Osteocyte (in vitro differentiated cells): ENCODE data around the gene PCSK2. TPM values are rescaled to one million over a fixed set of nuclear protein-coding genes. Genes with fewer than 3 reads are reported as not detected.
A peak's percentile ranks its signal among the peaks of the same experiment; 100 is the strongest.

Experiments used
- DNase-seq: peaks from one replicate; pipeline ENCODE4 v3.0.0; 2021; ENCODE audit warnings: mixed read lengths; ENCODE audit not compliant: unreplicated experiment; ENCODE audit errors: extremely low spot score
- H3K27ac Mint-ChIP-seq: one replicate; pipeline ENCODE4 v1.8.0; 2021; ENCODE audit warnings: mild to moderate bottlenecking, mixed read lengths; ENCODE audit not compliant: unreplicated experiment
- H3K27me3 Mint-ChIP-seq: one replicate; pipeline ENCODE4 v1.8.0; 2021; ENCODE audit warnings: mixed read lengths; ENCODE audit not compliant: unreplicated experiment
- H3K36me3 Mint-ChIP-seq: one replicate; pipeline ENCODE4 v1.8.0; 2021; ENCODE audit warnings: mixed read lengths; ENCODE audit not compliant: unreplicated experiment
- H3K4me1 Mint-ChIP-seq: one replicate; pipeline ENCODE4 v1.8.0; 2021; ENCODE audit warnings: mixed read lengths; ENCODE audit not compliant: unreplicated experiment
- H3K4me3 Mint-ChIP-seq: one replicate; pipeline ENCODE4 v1.8.0; 2021; ENCODE audit warnings: mild to moderate bottlenecking, moderate library complexity, mixed read lengths; ENCODE audit not compliant: unreplicated experiment
- H3K9me3 Mint-ChIP-seq: one replicate; pipeline ENCODE4 v1.8.0; 2021; ENCODE audit warnings: mixed read lengths; ENCODE audit not compliant: unreplicated experiment
- CTCF ChIP-seq: fragments of 200-600 bp; sonication (generic); IDR thresholded peaks from 2 replicates; pipeline ENCODE4 v1.5.0; 2021; ENCODE audit warnings: antibody characterized with exemption, mild to moderate bottlenecking, moderate library complexity
- total RNA-seq: library from RNA; stranded (reverse); gene quantifications from 2 replicates; pipeline ENCODE4 v1.2.1, GENCODE V29; 2021

The PCSK2 gene
- total RNA-seq, 1 donor from 2014 or later: not detected

- Mint-ChIP-seq H3K27me3 (peaks cover 4% of the 10 kb centered on the region), H3K27ac (no peak overlapping the region), H3K4me3 (no peak overlapping the region), H3K4me1 (no peaks in the 10 kb centered on the region), H3K9me3 (no peaks in the 10 kb centered on the region), H3K36me3 (no peaks in the 10 kb centered on the region)
- DNase-seq: no peak
- TF ChIP-seq CTCF: no peak
These were observed 55.7 kb downstream of the PCSK2 start for GRCh38 chr20:17282501-17282900.

- peaks cover 4% of the 10 kb centered on the region for H3K27me3 Mint-ChIP-seq
These were observed 60.7 kb downstream of the PCSK2 start for GRCh38 chr20:17287503-17287902.

GRCh38 chr20:17287998-17288397 lies 61.2 kb downstream of the PCSK2 start:
- no peak for DNase-seq
- peaks cover 4% of the 10 kb centered on the region for H3K27me3 Mint-ChIP-seq
- no peaks in the 10 kb centered on the region for H3K36me3 Mint-ChIP-seq
- H3K27ac Mint-ChIP-seq: no peak overlapping the region
- no peak for TF ChIP-seq CTCF
- no peaks in the 10 kb centered on the region for H3K4me1 Mint-ChIP-seq
- no peak overlapping the region for H3K4me3 Mint-ChIP-seq
- no peaks in the 10 kb centered on the region for H3K9me3 Mint-ChIP-seq

More at GRCh38 chr20:17287503-17287902, 60.7 kb downstream of the PCSK2 start:
- Mint-ChIP-seq H3K9me3 (no peaks in the 10 kb centered on the region), H3K36me3 (no peaks in the 10 kb centered on the region), H3K4me1 (no peaks in the 10 kb centered on the region), H3K4me3 (no peak overlapping the region), H3K27ac (no peak overlapping the region)
- peak; percentile 13 for TF ChIP-seq CTCF
- no peak for DNase-seq

GRCh38 chr20:17295151-17295726 lies 68.4 kb downstream of the PCSK2 start:
- H3K27me3 Mint-ChIP-seq: no peaks in the 10 kb centered on the region

GRCh38 chr20:17295991-17296390 lies 69.2 kb downstream of the PCSK2 start:
- Mint-ChIP-seq H3K4me3 (no peak overlapping the region), H3K27ac (no peak overlapping the region), H3K4me1 (no peaks in the 10 kb centered on the region), H3K27me3 (no peaks in the 10 kb centered on the region), H3K36me3 (no peaks in the 10 kb centered on the region), H3K9me3 (no peaks in the 10 kb centered on the region)
- DNase-seq: no peak
- no peak for TF ChIP-seq CTCF

More at GRCh38 chr20:17295151-17295726, 68.4 kb downstream of the PCSK2 start:
- Mint-ChIP-seq H3K36me3 (no peaks in the 10 kb centered on the region), H3K27ac (no peak overlapping the region), H3K4me1 (no peaks in the 10 kb centered on the region), H3K9me3 (no peaks in the 10 kb centered on the region), H3K4me3 (no peak overlapping the region)
- DNase-seq: no peak
- no peak for TF ChIP-seq CTCF
